Muscle of leg (tissue), 11 donors: ENCODE results near the gene FEN1. TPM values are rescaled to one million over a fixed set of nuclear protein-coding genes. Genes with fewer than 3 reads are reported as not detected.

Experiments
- DNase-seq: peaks from one replicate; pipeline ENCODE4 v3.0.0; 2013
- H3K27ac ChIP-seq: one replicate; pipeline ENCODE4 v1.5.1; 2013; ENCODE audit warnings: mild to moderate bottlenecking, low read length, control low read depth
- H3K27me3 ChIP-seq: one replicate; pipeline ENCODE4 v1.6.1; 2013; ENCODE audit warnings: low read length; ENCODE audit not compliant: control insufficient read depth, insufficient read depth
- H3K36me3 ChIP-seq: one replicate; pipeline ENCODE4 v1.6.1; 2013; ENCODE audit warnings: low read length; ENCODE audit not compliant: control insufficient read depth, insufficient read depth
- H3K4me1 ChIP-seq: one replicate; pipeline ENCODE4 v1.6.1; 2013; ENCODE audit warnings: low read length; ENCODE audit not compliant: control insufficient read depth, insufficient read depth
- H3K4me3 ChIP-seq: one replicate; pipeline ENCODE4 v1.5.1; 2013; ENCODE audit warnings: low read length, control low read depth
- H3K9me3 ChIP-seq: replicated peaks from 2 replicates; pipeline ENCODE4 v1.6.1; 2013; ENCODE audit warnings: low read depth, low read length; ENCODE audit not compliant: control insufficient read depth
- WGBS: methylation state at CpG from one replicate; pipeline ENCODE4 v1.1.5; 2013; ENCODE audit warnings: missing lambda C conversion rate; ENCODE audit not compliant: insufficient coverage; 5-methylcytosine and 5-hydroxymethylcytosine counted together
- polyA plus RNA-seq, 8 donors: library from polyadenylated mRNA; unstranded; fragments of 120-200 nt; gene quantifications; one replicate each; pipeline versions ENCODE4 v1.2.1 to v1.2.3, GENCODE V29; 2013; ENCODE audit warnings: inconsistent platforms in 1 of 8, low replicate concordance in 1 of 8; ENCODE audit not compliant: insufficient read length in 8 of 8, insufficient read depth in 1 of 8
- total RNA-seq: library from RNA; stranded (reverse); fragments of 120-200 nt; gene quantifications from one replicate; pipeline ENCODE4 v1.2.4, GENCODE V29; 2013

Gene FEN1
- total and polyA plus RNA-seq, 9 donors, result 14.7 to 21.3 (median 18.5) TPM

DNA sequence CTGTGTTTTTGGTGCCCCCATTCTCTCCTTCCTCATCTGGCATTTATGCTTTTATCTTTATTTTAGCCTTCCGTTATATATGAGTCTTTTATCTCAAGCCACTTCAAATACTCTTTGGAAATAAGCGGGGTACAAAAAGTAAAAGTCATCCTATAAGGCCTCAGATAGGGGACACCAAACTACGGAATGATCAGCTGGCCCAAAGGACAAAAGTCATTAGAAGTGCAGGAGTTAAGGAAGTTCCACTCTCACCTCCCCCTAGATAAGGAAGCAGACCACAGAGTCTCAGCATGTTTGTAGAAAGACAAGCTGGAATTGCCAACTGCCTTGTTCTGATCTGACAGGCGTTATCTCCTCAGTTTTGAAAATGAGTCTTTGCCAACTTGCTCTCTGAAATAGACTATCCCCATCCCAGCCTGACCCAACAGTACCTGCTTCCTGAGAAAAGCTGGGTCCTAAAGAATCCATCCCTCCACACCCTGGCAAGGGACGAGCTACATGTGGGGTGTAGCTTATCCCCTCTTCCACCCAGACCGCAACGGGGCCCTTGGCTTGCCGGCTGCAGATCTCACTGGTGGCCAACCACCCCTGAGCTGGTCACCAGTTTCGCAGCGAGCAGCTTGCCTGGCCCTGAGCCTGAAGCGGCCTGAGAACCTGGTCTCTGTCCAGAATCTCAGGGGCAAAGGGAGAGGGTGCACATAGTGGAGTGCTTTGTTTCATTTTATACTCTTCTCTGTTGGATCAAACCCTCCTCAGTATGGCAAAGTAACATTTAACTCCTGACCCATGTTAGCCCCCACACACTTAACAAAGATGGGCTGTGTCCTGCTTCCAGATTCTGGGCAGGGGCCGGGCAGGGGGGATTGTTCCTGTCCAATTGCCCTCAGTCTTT lies 49.2 kb downstream of the FEN1 start:
- Histone ChIP-seq H3K9me3 (no peaks in the 10 kb centered on the region), H3K36me3 (peaks cover 64% of the 10 kb centered on the region), H3K27ac (no peak overlapping the region), H3K4me1 (peaks cover 13% of the 10 kb centered on the region), H3K27me3 (no peaks in the 10 kb centered on the region), H3K4me3 (no peak overlapping the region)
- 80% methylated on average over 6 of the region's 12 CpGs for WGBS
- DNase-seq, result no peak

DNA sequence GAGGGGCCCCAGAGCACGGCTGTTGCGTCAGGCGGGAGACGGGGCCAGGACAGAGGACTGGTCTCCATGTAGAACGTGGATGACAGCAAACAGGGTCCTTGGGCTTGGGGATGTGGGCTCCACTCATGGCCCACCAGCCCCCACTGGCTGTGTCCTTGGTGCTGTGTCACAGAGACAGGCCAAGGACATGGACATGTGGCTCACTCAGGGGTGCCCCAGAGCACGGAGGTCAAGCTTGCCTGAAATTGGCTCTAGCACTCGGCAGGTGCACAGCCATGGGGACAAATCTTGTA lies 49.8 kb downstream of the FEN1 start:
- H3K9me3 ChIP-seq, result no peaks in the 10 kb centered on the region
- peaks cover 66% of the 10 kb centered on the region for H3K36me3 ChIP-seq

DNA sequence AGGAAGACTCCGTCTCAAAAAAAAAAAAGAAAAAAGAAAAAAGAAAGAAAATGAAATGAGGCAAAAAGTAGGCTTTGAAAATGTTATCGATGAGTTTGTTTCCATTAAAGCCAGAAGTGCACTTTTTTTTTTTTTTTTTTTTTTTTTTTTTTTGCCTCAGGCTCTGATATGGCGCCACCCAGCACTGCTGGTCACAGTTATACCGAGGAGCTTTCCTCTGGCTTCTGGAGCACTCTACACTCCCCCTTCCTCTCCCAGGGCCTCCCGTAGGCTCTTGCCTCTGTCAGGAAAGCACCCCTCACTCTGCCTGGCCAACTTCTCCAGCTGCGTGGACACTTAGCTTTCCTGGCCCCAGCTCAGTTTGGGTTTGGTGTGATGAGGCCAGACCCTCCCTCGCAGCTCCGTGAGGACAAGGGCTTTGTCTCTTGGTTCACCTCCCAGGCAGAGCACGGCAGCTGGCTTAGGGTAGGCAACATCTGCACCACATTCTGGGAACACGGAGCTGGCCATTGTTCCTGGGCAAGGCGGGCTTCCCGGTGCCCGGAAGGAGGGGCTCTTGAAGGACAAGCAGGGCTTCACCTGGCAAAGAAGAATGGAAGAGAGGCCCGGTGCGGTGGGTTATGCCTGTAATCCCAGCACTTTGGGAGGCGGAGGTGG lies 52.3 kb downstream of the FEN1 start:
- peak; percentile 88 for DNase-seq
- H3K9me3 ChIP-seq, result no peaks in the 10 kb centered on the region
- 47% methylated on average over 10 of the region's 16 CpGs for WGBS
- peak overlapping the region; percentile 69 for H3K27ac ChIP-seq
- H3K27me3 ChIP-seq, result no peaks in the 10 kb centered on the region
- peaks cover 67% of the 10 kb centered on the region for H3K36me3 ChIP-seq
- H3K4me3 ChIP-seq, result no peak overlapping the region
- H3K4me1 ChIP-seq, result peaks cover 13% of the 10 kb centered on the region

More for the DNA sequence above, 49.8 kb downstream of the FEN1 start:
- Histone ChIP-seq H3K4me1 (peaks cover 13% of the 10 kb centered on the region), H3K4me3 (no peak overlapping the region), H3K27me3 (no peaks in the 10 kb centered on the region), H3K27ac (no peak overlapping the region)
- WGBS, result 93% methylated on average over 7 of the region's 7 CpGs
- DNase-seq, result no peak

DNA sequence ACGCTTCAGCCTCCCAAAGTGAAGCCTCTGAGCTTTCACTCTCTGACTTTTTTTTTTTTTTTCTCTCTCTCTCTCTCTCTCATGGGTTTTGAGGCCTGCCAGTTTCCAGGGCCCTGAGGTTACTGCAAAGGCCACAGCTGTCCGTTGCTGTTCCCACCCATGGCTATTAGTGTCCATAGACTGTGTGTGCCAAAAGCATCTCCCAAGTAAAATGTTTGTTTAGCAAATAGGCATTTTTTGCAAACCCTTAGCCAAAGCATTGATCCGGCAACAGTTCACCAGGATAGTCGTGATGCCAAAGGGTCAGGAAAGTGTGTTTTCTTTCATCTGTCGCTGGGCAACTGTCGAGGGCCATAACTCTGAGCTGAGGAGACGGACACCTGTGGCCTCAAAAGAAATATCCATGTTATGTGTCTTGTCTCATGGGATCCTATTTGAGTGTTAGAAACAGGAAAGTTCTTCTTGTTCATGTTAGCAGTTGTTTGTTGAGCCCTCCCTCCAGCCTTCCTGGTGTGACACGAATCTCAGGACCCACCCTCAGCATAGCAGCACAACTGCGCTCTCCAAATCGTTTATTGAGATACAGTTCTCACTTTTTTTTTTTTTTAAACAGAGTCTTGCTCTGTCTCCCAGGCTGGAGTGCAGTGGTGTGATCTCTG lies 53.8 kb downstream of the FEN1 start:
- H3K9me3 ChIP-seq, result no peaks in the 10 kb centered on the region
- no peak overlapping the region for H3K4me3 ChIP-seq
- 48% methylated on average over 8 of the region's 10 CpGs for WGBS
- H3K27me3 ChIP-seq, result no peaks in the 10 kb centered on the region
- peak; percentile 86 for DNase-seq
- H3K27ac ChIP-seq, result peak overlapping the region; percentile 72
- H3K36me3 ChIP-seq, result peaks cover 65% of the 10 kb centered on the region
- peaks cover 16% of the 10 kb centered on the region for H3K4me1 ChIP-seq

Other genes with a start within 250 kb of the FEN1 start
- 0.93 TPM for gene SYT7, start 211.8 kb upstream of the FEN1 start, total RNA-seq
- gene SYT7, start 211.8 kb upstream of the FEN1 start, polyA plus RNA-seq, result 1 to 10 TPM; 2.1 to 2.8 (median 2.4) TPM
- 2.0 TPM for gene DAGLA, start 112.5 kb upstream of the FEN1 start, total RNA-seq
- gene DAGLA, start 112.5 kb upstream of the FEN1 start, polyA plus RNA-seq, result 1 to 10 TPM; 4.3 to 6.4 (median 5.0) TPM
- gene MYRF, start 40.3 kb upstream of the FEN1 start, total RNA-seq, result 0.49 TPM
- gene MYRF, start 40.3 kb upstream of the FEN1 start, polyA plus RNA-seq, result 1 to 10 TPM; 1.2 to 3.3 (median 1.5) TPM
- 152 TPM for gene TMEM258, start 312 bp upstream of the FEN1 start, total RNA-seq
- gene TMEM258, start 312 bp upstream of the FEN1 start, polyA plus RNA-seq, result 100 to 1,000 TPM; 124 to 196 (median 137) TPM
- gene FADS1, start 24.1 kb downstream of the FEN1 start, total RNA-seq, result 18.8 TPM
- gene FADS1, start 24.1 kb downstream of the FEN1 start, polyA plus RNA-seq, result 10 to 100 TPM; 17.5 to 33.4 (median 21.2) TPM
- gene FADS2, start 35.4 kb downstream of the FEN1 start, total RNA-seq, result 46.1 TPM
- 100 to 1,000 TPM in 4 of 8 donors, 10 to 100 TPM in 4; 70.3 to 130 (median 96.1) TPM for gene FADS2, start 35.4 kb downstream of the FEN1 start, polyA plus RNA-seq
- gene FADS3, start 98.6 kb downstream of the FEN1 start, total RNA-seq, result 32.0 TPM
- gene FADS3, start 98.6 kb downstream of the FEN1 start, polyA plus RNA-seq, result 10 to 100 TPM; 30.5 to 43.7 (median 39.6) TPM
- 17.3 TPM for gene RAB3IL1, start 124.7 kb downstream of the FEN1 start, total RNA-seq
- 10 to 100 TPM; 26.6 to 38.6 (median 35.5) TPM for gene RAB3IL1, start 124.7 kb downstream of the FEN1 start, polyA plus RNA-seq
- gene BEST1, start 157.4 kb downstream of the FEN1 start, total RNA-seq, result 1.6 TPM
- 1 to 10 TPM; 3.2 to 4.2 (median 3.9) TPM for gene BEST1, start 157.4 kb downstream of the FEN1 start, polyA plus RNA-seq
- 445 TPM for gene FTH1, start 174.7 kb downstream of the FEN1 start, total RNA-seq
- 1,000 to 10,000 TPM; 1,255 to 1,613 (median 1,403) TPM for gene FTH1, start 174.7 kb downstream of the FEN1 start, polyA plus RNA-seq